H1 (cell line): ENCODE measurements around the gene CSRNP3. TPM values are rescaled to one million over a fixed set of nuclear protein-coding genes. Genes with fewer than 3 reads are reported as not detected.

Experiments used
- CTCF ChIP-seq, 3 experiments: IDR thresholded peaks; 1 replicate in 2 of 3; 2 replicates in 1 of 3; pipeline versions ENCODE4 v1.5.1 to v1.6.1; 2011; ENCODE audit warnings: low read length in 3 of 3, mild to moderate bottlenecking in 3 of 3, inconsistent platforms in 2 of 3, low read depth in 1 of 3, moderate library complexity in 1 of 3; ENCODE audit not compliant: insufficient read depth in 1 of 3; ENCODE audit errors: control extremely low read depth in 1 of 3
- E2F6 ChIP-seq: IDR thresholded peaks from 2 replicates; pipeline ENCODE4 v1.6.1; 2012; ENCODE audit warnings: inconsistent platforms
- HDAC2 ChIP-seq, 2 experiments: fragments of 300-600 bp in 1 of 2; sonication (generic) in 1 of 2; IDR thresholded peaks; 2 replicates each; pipeline ENCODE4 v1.6.1; 2011 to 2012; ENCODE audit warnings: low read depth in 2 of 2, low read length in 2 of 2, mild to moderate bottlenecking in 2 of 2, moderate library complexity in 2 of 2, borderline replicate concordance in 1 of 2, inconsistent platforms in 1 of 2
- MAFK ChIP-seq: IDR thresholded peaks from 2 replicates; pipeline ENCODE4 v1.6.1; 2012; ENCODE audit warnings: low read depth, mild to moderate bottlenecking, improper control_type of control experiment, low read length
- PHF8 ChIP-seq: fragments of 200-600 bp; sonication (generic); conservative IDR thresholded peaks from 2 replicates; pipeline ENCODE4 v1.7.1; 2012; ENCODE audit warnings: low read depth, mild to moderate bottlenecking, inconsistent platforms, low read length, moderate library complexity
- RBBP5 ChIP-seq: IDR thresholded peaks from 2 replicates; pipeline ENCODE4 v1.7.1; 2012; ENCODE audit warnings: low read depth, mild to moderate bottlenecking, inconsistent platforms, low read length, moderate library complexity, borderline replicate concordance
- SP2 ChIP-seq: IDR thresholded peaks from 2 replicates; pipeline ENCODE4 v1.6.1; 2012; ENCODE audit warnings: mild to moderate bottlenecking, low read length, inconsistent platforms
- SUZ12 ChIP-seq: fragments of 200-600 bp; sonication (generic); IDR thresholded peaks from 2 replicates; pipeline ENCODE4 v1.6.1; 2012; ENCODE audit warnings: mild to moderate bottlenecking, inconsistent platforms, low read length, moderate library complexity, mixed read lengths
- TAF1 ChIP-seq: IDR thresholded peaks from 2 replicates; pipeline ENCODE4 v1.6.1; 2011; ENCODE audit warnings: mild to moderate bottlenecking, low read depth, low read length
- polyA plus RNA-seq, 7 experiments: library from polyadenylated mRNA; depleted of rRNA in 3 of 7; stranded (reverse) in 5 of 7; unstranded in 2 of 7; fragments of >200 nt in 5 of 7; fragments of 200-250 nt in 2 of 7; gene quantifications; 1 replicate in 5 of 7; 2 replicates in 1 of 7; 4 replicates in 1 of 7; pipeline versions ENCODE4 v1.2.1 to v1.2.3, GENCODE V29; 2011 to 2013; ENCODE audit warnings: missing spikeins in 2 of 7, mixed read lengths in 2 of 7
- total RNA-seq: library from RNA; stranded (reverse); fragmentation: NEBNext Ultra II Directional; extraction: Animal tissue kit (Norgen Biotek cat#: 25700); gene quantifications from 2 replicates; pipeline ENCODE4 v1.2.1, GENCODE V29; 2021

CSRNP3 gene
- total and polyA plus RNA-seq, 2 of the 8 experiments (the other 6 are each of a cell fraction or from before 2014, with no cell fraction given) = 1.3 to 6.5 TPM

GRCh38 chr2:165469417-165469816 is at the start of gene CSRNP3 (continued):
- TF ChIP-seq TAF1 (peak; percentile 42; the same call in 1 of the 2 replicates), SP2 (no peak), HDAC2 (IDR thresholded peaks at IDR 0.05; ENCODE audit: borderline replicate concordance in 1 of 2, low read depth in 2 of 2, low read length in 2 of 2) (no peak), RBBP5 (0 out of 2 replicates have a peak, but pooled peaks have one; percentile 40), E2F6 (peak; percentile 47), CTCF (IDR thresholded peaks at IDR 0.05; ENCODE audit: control extremely low read depth in 1 of 3, insufficient read depth in 1 of 3, low read depth in 1 of 3, low read length in 3 of 3) (peak in 1 of 3 experiments; percentile 13; a peak in 1 of 4 replicates), MAFK (no peak), SUZ12 (no peak), PHF8 (no peak)
- TF ChIP-seq, all 59 proteins: peak for 8
